ENCODE data around the gene CD63.

- TF ChIP-seq CTCF (IDR thresholded peaks at IDR 0.05) (no peak), POLR2A (IDR thresholded peaks at IDR 0.05) (no peak)
These were observed 24.7 kb downstream of the CD63 start for GRCh38 chr12:55703901-55704761.
